NCI-H524 (cell line): Measurements from ENCODE around the gene GUK1.

Experiments used
- DNase-seq, 2 experiments: peaks; one replicate each; lab custom pipeline; 2025; lab: John Stamatoyannopoulos, UW

GUK1 gene, protein sequence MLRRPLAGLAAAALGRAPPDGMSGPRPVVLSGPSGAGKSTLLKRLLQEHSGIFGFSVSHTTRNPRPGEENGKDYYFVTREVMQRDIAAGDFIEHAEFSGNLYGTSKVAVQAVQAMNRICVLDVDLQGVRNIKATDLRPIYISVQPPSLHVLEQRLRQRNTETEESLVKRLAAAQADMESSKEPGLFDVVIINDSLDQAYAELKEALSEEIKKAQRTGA

DNA sequence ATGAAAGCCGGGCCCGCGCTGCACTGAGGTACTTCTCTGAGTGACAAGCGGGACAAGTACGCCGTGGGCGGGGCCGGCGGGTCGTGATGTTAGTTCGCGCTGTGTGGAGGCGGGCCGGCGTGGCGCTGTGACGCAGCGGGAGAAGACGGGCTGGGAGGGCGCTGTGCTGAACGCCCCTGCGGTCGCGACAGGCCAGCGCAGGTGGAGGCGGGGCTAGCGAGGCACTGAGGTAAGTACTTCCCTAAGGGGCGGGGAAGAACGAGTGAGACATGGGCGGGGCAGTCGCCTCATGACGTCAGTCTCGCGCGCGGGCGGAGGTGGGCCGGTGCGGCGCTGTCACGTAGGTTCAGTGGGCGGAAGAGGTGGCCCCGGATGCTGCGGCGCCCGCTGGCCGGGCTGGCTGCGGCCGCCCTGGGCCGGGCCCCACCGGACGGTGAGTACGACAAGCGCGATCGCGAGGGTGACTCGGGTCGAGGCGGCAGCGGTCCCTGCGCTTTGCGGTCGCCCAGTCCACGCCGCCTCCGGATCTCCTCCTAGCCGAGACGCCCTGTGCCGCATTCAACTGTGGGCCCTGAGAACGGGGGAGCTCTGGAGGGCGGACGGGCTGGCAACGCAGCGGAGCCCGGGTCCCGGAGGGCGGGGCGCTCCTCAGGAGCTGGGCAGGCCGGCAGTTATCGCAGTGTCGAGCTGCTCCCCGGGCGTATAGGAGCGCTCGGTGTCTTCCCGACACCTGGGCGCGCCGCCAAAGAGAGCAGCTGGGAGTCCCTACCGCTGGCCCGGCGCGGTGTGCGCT is at the start of gene GUK1:
Gene GUK1 (plus strand): TSS at position 349 of the 793 bp plus-strand sequence. CDS start 24 bp downstream, at position 373.
- DNase-seq = peak; percentile 96 to 99

DNA sequence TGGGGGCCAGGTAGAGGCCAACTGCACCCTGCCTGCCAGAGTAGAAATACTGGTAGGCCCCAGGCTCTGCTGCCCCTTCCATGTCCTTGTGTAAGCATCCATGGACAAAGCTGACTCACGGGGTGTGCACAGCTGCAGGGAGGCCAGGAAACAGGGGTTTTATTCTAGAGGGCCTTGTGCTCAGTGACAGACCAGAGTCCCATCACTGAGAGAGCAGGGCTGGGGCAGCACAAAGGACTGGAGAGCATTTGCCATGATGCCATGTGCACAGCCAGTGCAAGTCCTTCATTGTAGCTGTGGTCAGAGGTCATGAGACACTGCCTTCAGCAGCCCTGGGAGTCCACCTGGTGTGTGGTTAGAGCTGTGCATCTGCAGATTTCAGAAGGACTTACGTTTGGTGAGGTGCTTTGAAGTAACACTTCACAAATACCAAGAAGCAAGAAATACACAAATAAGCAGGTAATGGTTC is 49.4 kb upstream of the GUK1 start:
- DNase-seq = no peak

DNA sequence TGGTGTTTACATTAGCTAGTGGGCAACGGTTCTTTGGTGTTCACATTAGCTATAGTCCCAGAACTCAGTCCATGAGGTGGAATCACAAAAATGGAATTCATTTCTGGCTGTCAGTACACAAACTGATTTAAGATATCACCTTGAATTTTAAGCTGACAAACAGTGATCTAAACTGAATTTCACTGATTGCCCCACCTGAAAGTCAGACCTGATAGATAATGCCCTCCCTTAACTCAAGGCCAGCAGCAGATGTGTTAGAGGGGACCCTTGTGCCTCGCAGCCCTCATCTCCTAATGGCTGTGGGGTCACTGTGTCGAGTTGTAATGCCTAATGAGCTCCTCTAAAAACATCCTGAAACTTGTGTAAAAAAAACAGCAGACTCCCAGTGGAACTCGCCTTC is 49.0 kb upstream of the GUK1 start:
- DNase-seq = no peak

DNA sequence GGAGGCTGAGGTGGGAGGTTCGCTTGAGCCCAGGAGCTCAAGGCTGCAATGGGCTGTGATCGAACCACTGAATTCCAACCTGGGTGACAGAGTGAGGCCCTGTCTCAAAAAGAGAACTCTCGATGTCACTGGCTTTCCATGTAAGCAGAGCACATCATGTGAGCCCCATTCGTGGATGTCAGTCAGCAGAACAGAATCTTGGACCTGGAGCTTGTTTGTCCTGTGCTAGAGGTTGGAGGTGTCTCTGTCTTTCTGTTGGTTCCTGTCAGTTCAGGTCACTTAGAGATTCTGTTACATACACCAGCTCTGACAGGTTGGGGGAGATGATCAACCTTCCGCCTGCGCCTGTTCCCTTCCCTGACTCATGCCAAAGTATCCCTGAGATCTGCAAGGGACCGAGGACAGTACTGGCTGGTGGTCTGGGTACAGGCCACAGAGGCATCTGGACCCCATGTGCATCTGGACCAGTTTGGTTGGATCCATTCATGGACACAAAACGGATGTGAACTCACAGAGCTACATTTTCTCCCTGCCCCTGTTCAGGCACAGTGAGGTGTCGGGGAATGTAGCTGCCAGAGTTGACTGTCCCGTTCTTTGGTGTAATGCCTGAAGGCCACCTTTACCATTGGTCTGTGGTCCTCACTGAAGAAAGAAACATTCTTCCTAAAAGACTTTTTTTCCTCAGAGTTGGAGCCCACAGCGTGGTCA is 47.6 kb upstream of the GUK1 start:
- no peak for DNase-seq

DNA sequence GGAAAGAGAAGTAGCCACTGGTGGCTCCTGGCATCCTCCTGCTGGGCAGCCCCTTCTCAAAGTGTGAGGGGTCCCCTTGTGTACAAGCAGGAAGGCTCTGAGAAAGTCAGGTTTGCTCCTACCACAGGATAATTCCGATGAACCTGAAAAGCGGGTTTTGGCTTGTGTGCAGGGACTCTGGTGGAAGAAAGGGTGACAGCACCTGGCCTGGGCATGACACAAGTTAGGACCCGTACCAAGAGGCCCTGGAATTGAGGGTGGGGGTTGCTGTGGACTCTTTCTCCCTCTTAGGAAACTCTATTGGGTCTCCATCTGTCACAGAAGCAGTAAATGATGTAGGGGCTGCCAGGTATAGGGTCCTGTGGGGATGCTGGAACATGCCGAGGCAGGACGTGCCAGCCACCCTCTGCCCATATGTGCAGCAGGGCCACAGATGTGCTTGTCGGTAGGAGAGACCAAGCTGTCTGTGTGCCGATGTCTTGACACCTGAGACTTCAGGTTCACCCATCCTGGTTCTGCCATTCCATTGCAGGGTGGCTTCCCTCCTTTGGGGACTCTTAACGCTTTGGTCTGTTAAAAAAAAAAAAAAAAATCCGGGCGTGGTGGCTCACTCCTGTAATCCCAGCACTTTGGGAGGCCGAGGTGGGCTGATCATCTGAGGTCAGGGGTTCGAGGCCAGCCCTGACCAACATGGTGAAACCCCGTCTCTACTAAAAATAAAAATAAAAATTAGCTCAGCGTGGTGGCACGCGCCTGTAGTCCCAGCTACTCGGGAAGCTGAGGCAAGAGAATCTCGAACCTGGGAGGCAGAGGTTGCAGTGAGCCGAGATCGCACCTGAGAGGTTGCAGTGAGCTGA is 46.8 kb upstream of the GUK1 start:
- no peak for DNase-seq

DNA sequence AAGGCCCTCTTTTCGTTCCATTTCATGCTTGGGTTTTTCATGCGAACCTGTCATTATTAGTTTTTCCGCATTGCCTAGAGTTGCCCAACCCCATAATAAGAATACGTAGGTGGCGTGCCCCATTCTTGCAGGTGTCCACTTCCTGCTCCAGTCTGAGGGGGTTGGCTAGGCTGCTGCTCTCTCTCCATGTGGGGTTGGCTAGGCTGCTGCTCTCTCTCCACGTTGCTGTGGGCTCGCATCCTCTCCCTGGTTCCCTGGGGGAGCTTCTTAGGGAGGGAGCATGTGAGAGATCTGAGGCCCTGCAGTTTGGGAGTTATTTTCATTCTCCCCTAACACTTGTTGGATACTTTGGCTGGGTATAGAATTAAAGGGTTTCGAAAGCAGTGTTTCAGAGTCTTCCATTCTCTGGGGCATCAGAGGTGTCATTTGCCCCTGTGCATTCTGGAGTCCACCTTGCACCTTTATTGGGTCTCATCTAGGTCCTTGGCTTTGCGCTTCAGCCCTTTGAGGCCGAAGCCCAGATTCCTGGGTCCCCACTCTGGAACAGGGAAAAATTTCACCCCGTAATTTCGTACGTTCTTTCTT is 45.6 kb upstream of the GUK1 start:
- DNase-seq = no peak

DNA sequence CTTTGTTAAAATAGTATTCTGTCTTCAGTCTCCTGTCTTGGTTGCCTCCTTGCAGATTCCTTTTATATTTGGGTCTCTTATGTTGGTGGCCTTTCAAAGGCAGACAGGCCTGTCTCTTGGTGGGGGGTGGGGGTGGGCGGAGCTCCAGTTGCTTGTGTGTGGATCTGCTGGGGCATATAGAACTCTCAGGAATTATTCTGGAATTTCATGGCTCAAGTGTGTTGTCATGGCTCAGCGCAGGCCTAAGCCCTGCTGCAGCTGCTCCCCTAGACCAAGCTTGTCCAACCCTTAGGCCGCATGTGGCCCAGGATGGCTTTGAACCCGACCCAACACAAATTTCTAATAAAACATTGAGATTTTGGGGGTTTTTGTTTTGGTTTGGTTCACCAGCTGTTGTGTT is 44.9 kb upstream of the GUK1 start:
- DNase-seq = no peak

DNA sequence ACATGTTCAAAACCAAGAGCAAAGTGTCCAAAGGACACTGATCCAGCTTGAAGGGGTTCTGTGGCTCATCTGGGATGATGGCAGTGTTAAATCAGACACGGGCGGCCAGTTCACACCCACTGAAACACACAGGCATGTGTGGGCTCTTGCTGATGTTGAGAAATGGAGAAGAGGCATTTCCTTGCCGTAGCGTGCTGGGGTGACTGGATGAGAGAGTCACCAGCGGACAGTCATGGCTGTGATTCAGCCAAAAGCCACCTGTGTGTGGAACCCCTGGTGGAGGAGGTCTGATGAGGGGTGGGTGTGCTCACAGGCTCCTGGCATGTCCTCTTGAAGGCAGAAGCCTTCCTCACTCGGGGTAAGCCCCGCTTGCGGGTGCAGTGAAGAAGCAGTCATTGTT is 44.1 kb upstream of the GUK1 start:
- no peak for DNase-seq

DNA sequence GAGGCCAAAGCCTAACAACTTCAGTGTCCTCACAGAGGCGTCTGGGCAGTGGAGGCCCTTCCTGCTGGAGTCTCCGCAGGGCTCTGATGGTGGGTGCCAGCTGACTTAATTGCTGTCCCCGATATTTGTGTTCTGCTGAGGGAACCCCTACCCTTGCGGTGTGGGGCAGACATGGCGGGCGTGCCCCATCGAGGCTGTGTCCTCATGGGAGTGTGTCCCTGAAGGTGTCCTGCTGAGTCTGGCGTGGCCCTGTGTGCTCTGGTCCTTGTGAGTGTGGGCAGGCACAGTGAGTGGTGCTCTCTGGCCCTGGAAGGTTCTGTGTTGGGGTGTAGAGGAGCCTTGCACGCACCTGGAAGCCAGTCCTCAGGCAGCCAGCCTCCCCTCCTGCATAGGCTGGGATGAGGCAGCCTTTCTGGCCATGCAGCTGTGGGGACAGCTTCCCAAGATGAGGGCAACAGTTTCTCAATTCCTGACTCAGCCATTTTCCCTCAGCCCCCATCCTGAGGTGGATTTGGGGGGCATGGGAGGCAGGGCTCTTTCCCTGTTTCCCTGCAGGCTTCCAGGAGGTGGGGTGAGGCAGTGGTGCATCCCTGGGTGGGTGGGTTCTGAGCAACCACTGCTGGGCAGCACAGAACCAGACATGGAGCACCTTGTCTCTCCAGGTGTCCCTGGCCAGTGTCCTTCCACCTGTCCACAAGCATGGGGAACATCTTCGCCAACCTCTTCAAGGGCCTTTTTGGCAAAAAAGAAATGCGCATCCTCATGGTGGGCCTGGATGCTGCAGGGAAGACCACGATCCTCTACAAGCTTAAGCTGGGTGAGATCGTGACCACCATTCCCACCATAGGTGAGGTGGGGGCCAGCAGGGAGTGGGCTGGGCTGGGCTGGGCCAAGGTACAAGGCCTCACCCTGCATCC is 43.4 kb upstream of the GUK1 start:
- no peak for DNase-seq

DNA sequence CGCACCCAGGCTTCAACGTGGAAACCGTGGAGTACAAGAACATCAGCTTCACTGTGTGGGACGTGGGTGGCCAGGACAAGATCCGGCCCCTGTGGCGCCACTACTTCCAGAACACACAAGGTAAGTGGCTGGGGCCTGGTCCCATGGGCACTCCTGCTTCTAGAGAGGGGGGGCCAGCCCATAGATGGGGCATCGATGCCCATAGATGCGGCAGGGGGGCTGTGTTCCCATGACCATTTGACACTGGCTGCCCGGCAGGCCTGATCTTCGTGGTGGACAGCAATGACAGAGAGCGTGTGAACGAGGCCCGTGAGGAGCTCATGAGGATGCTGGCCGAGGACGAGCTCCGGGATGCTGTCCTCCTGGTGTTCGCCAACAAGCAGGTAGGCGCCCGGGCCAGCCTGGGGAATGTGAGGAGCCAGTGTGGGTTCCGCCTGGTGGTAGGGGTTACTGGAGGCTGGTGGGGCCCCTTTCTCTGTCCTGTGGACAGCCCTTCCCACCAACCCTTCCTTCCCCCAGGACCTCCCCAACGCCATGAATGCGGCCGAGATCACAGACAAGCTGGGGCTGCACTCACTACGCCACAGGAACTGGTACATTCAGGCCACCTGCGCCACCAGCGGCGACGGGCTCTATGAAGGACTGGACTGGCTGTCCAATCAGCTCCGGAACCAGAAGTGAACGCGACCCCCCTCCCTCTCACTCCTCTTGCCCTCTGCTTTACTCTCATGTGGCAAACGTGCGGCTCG is 42.6 kb upstream of the GUK1 start:
- no peak for DNase-seq

DNA sequence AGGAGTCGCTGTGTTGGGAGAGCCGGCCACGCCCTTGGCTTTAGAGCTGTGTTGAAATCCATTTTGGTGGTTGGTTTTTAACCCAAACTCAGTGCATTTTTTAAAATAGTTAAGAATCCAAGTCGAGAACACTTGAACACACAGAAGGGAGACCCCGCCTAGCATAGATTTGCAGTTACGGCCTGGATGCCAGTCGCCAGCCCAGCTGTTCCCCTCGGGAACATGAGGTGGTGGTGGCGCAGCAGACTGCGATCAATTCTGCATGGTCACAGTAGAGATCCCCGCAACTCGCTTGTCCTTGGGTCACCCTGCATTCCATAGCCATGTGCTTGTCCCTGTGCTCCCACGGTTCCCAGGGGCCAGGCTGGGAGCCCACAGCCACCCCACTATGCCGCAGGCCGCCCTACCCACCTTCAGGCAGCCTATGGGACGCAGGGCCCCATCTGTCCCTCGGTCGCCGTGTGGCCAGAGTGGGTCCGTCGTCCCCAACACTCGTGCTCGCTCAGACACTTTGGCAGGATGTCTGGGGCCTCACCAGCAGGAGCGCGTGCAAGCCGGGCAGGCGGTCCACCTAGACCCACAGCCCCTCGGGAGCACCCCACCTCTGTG is 41.7 kb upstream of the GUK1 start:
- no peak for DNase-seq

DNA sequence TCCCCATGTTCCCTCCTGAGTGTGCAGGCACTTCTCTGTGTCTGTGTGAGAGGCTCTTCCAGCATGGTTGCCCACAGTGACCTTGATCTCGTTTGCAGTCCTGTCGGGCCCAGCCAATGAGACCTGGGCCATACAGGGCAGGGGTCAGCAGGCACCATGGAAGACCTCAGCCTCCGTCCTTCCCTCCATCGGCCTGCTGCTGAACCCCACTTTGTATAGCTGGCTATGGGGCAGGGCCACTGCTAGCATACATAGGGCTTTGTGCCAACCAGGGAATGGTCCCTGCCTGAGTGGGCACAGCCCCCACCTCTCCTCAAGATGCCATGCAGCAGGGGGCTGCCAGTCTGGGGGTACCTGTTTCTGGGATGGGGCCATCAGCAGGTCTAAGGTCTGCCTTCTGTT is 40.7 kb upstream of the GUK1 start:
- no peak for DNase-seq

DNA sequence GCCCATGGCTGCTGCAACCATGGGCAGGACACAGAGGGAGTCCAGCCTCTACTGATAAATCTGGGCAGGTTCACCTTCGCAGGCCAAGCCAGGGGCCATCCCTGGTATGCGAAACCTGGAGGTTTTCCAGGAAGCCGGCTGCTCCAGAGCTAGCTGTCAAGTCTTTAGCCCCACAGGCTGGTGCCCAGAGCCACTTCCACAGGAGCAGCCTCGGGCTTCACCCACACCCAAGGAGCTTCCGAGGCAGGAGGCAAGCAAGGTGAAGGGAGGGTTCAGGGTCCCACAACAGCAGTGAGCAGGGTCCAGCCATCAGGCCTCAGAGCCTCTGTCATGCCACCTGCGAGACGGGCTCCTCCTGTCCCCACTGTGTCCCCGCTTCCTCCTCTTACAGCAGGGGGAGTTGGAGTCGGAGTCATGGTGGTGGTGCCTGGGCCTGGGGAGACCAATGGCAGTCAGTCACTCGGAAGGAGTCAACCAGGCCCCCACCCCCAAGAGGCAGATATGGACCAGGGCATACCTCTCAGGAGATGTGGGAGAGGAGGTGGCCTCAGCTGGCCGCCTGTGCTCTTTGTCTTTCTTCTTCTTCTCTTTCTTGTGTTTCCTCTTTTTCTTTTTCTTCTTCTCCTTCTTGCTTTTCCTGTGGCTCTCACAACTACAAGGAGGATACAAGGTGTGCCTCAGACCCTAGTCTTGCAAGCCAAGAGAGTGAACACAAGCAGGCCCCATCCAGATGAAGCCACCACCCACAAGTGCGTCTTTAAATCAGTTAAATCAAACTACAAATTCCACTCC is 39.1 kb upstream of the GUK1 start:
- DNase-seq = no peak

DNA sequence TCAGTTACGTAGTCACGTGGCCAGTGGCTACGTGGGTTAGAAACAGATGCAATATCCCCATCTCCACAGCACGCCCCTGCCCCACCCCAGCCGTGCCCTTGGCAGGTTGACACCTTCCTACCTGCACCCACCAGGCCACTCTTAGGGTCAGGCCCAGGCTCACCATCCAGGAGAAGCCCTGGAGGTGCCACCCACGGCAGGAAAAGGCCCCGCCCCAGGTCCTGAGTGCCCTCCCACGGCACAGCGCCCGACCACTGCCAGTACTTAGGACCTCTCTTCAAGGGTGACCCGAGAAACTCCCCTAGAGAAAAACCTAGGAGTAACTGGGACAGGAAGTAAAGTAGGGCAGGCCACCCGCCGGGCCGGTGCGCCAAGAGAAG is 38.5 kb upstream of the GUK1 start:
- DNase-seq = no peak

DNA sequence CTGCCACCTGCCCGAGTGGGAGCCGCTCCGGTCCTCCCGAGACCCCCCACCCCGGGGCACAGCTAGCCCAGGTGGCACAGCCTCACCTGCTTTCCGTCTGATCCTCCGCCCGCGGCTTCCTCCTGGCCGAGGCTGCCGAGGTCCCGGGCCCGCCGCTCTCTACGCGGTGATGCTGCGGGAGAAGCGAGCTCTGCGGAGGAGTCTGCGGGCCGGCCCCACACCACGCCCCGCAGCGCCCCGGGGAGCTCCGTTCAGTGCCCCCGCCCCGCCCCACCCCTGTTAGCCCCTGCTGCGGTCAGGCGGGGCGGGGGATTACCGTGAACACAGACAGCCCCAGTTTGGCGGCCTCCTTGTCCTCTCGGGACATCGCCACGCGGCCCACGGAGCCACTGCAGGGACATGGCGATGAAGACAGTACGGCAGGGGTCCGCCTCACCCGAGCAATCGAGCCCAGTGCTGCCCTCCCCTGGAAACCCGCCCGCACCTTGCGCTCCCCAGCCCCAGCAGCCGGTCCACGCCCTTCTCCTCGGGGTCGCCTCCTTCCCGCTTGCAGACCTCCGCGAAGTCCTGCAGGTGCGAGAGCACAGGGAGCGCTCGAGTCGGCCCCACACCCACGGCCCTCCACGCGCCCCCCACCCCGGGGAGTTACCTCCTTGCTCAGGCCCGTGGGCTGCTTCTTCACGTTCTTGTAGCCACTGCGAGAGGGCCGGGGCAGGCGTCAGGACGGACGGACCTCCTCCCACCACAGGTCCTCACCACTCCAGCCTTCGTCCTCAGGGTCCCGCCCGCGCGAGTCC is 37.9 kb upstream of the GUK1 start:
- DNase-seq = peak; percentile 24

DNA sequence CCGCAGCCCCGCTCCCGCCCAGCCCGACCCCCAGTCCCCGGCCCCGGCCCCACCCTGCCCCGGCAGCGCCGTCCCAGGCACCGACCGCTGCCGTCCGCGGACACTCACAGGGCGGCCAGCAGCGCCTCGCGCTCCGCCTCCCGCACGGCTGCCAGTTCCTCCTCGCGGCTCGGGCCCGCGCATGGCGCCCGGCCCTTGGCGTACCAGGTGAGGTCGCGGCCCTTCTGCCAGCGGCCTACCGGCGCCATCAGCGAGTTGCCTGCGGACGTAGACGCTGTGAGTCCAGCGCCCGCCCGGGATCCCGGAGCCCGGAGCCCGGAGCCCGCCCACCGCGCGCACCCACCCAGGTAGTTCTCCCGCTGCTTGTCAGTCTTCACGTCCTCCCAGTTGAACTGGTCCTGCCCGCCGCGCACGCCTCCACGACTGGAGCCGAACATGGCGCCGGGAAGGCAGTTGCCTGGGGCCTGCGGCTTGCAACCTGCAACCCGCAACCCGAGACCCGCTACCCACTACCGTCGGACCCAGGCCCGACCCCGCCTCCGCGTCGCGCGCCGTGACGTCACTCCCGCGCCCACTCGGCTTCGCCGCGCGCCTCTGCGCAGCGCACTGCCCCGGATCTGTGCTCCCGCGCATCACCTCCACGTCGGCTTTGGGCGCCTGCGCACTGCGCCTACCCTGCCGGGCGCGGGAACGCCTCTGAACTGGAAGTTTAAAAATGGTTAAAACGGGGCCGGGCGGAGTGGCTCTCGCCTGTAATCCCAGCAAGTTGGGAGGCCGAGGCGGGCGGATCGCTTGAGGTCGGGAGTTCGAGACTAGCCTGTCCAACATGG is 37.1 kb upstream of the GUK1 start, which contains the start of gene C1orf35:
Gene C1orf35 (minus strand): TSS at position 535 of the 830 bp plus-strand sequence. CDS start 98 bp downstream, at position 437.
- peak; percentile 77 to 92 for DNase-seq
